Thyroid gland (tissue), 4 donors: ENCODE data around the gene HEPHL1.

Experiments
- CTCF ChIP-seq, 6 experiments: fragments of 200-600 bp in 3 of 6; fragments of 450-650 bp in 3 of 6; sonication (generic) in 3 of 6; IDR thresholded peaks; one replicate each; pipeline ENCODE4 v1.5.1; 2016 to 2019; ENCODE audit warnings: antibody characterized with exemption in 6 of 6, mild to moderate bottlenecking in 2 of 6, inconsistent platforms in 1 of 6, moderate library complexity in 1 of 6
- POLR2A ChIP-seq, 2 donors: fragments of 450-650 bp; IDR thresholded peaks; one replicate each; pipeline ENCODE4 v1.6.1; 2017; ENCODE audit warnings: antibody characterized with exemption in 2 of 2, mild to moderate bottlenecking in 2 of 2, moderate library complexity in 1 of 2

- TF ChIP-seq CTCF (IDR thresholded peaks at IDR 0.05) (no peak), POLR2A (IDR thresholded peaks at IDR 0.05) (no peak)
Observed at GRCh38 chr11:94018721-94019120, 2.4 kb upstream of the HEPHL1 start.
